Tibial artery (tissue), 4 donors: ENCODE measurements around the gene ELF5.

Source experiments
- DNase-seq, 2 donors: peaks; one replicate each; pipeline ENCODE4 v3.0.0-alpha.2; 2019
- H3K27ac ChIP-seq, 2 donors: fragments of 200-600 bp; sonication (generic) in 1 of 2; 1 replicate in 1 of 2; 2 replicates in 1 of 2; pipeline ENCODE4 v1.5.1; 2018 to 2019; ENCODE audit warnings: mild to moderate bottlenecking in 1 of 2
- H3K27me3 ChIP-seq, 2 donors: fragments of 200-600 bp; sonication (generic) in 1 of 2; one replicate each; pipeline versions ENCODE4 v1.5.1 to v1.6.0; 2016 to 2019
- H3K36me3 ChIP-seq, 3 donors: fragments of 200-600 bp; sonication (generic) in 2 of 3; one replicate each; pipeline ENCODE4 v1.5.1; 2016 to 2019; ENCODE audit warnings: mild to moderate bottlenecking in 2 of 3
- H3K4me1 ChIP-seq, 4 donors: fragments of 200-600 bp; sonication (generic) in 2 of 4; 1 replicate in 3 of 4; 2 replicates in 1 of 4; pipeline ENCODE4 v1.5.1; 2016 to 2019
- H3K4me3 ChIP-seq, 2 donors: fragments of 200-600 bp; sonication (generic) in 1 of 2; 1 replicate in 1 of 2; 2 replicates in 1 of 2; pipeline ENCODE4 v1.5.1; 2018 to 2019; ENCODE audit warnings: mild to moderate bottlenecking in 2 of 2
- H3K9me3 ChIP-seq, 3 donors: fragments of 200-600 bp; sonication (generic) in 1 of 3; one replicate each; pipeline ENCODE4 v1.5.1; 2016 to 2019
- intact Hi-C: fragments of 100-400 bp; cut with DNase I; formaldehyde crosslinking; loops from one replicate; pipeline ENCODE4 v1.15.0; 2023; ENCODE audit warnings: low total_unique reads
- TF ChIP-seq, protein P1 (sequence below), 2 experiments: fragments of 200-600 bp in 1 of 2; fragments of 450-650 bp in 1 of 2; IDR thresholded peaks; one replicate each; pipeline ENCODE4 v1.5.1; 2017 to 2019; ENCODE audit warnings: antibody characterized with exemption in 2 of 2, mild to moderate bottlenecking in 1 of 2, moderate library complexity in 1 of 2

The ELF5 gene

DNA sequence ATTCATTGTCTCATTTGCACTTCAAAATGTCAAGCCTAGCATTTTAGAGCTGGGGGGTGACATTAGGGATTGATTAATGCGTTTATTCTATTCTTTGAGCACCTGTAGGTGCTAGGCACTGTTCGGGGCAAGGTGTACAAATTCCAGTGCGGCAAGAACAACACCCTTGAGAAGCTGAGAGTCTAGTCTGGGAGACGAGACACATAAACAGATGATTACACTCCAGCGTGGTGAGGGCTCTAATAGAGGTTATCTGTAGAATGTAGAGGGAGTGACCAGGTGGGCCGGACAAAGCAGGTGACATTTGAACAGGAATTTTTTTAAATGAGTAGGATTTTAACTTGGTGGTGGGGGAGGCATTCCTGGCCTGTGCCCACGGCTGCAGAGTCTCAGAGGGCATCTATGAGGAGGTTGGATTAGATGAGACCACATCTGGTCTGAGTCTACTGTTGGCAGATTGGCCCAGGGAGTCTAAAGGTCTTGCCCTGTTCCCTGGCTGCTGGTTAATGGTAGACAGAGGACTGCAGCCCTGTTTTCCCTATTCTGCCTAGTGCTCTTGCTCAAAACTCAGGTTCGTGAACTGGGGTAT lies 73.9 kb downstream of the ELF5 start:
- intact Hi-C loops = no loop called here
- DNase-seq = no peak
- peak overlapping the region; percentile 78 to 83 for H3K27ac ChIP-seq

DNA sequence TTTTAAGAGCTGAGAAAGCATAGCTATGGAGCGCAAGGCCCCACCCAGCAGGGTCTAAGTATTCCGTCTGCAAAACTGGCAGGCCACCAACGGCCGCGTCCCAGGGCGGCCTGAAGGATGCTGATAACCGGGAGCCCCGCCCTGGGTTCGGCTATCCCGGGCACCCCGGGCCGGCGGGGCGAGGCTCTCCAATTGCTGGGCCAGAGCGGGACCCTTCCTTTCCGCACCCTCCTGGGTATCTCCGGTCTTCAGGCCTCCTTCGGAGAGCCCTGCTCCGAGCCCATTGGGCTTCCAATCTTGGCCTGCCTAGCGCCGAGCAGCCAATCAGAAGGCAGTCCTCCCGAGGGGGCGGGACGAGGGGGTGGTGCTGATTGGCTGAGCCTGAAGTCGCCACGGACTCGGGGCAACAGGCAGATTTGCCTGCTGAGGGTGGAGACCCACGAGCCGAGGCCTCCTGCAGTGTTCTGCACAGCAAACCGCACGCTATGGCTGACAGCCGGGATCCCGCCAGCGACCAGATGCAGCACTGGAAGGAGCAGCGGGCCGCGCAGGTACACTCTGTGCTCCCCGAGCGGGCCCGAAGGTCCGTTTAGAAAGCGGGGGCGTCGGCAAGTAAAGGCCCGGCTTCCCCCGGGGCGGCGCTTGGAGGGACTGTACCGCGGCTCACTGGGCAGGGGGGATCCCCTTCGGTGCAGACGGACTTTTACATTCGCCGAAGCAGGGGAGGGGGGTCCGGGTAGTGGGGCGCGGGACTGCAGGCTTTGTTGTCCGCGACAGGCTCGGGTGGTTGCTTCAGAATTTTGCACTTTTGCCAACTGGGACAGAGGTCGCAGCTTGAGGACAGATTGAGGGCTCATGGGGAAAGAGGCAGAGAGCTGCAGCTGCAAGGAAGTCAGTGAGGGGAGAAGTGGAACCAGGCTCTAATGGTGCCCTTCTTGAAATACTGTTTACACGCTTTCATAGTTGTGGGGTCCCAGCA lies 74.8 kb downstream of the ELF5 start, which contains the start of gene CAT:
CAT (plus strand) TSS at position 406 of the 979 bp plus-strand sequence; CDS start at position 486, 80 bp downstream.
- H3K4me3 ChIP-seq = peak within 1 kb of the TSS; percentile 68 to 99
- no peaks in the 10 kb centered on the region for H3K27me3 ChIP-seq
- peak; percentile 98 to 99 for DNase-seq
- peaks cover 0 to 18% (median 10%) of the 10 kb centered on the region in 4 donors for H3K4me1 ChIP-seq
- intact Hi-C loops = no loop called here
- H3K27ac ChIP-seq = peak within 1 kb of the TSS; percentile 78 to 83
- H3K36me3 ChIP-seq = no peaks in the 10 kb centered on the region
- TF ChIP-seq, protein P1, sequence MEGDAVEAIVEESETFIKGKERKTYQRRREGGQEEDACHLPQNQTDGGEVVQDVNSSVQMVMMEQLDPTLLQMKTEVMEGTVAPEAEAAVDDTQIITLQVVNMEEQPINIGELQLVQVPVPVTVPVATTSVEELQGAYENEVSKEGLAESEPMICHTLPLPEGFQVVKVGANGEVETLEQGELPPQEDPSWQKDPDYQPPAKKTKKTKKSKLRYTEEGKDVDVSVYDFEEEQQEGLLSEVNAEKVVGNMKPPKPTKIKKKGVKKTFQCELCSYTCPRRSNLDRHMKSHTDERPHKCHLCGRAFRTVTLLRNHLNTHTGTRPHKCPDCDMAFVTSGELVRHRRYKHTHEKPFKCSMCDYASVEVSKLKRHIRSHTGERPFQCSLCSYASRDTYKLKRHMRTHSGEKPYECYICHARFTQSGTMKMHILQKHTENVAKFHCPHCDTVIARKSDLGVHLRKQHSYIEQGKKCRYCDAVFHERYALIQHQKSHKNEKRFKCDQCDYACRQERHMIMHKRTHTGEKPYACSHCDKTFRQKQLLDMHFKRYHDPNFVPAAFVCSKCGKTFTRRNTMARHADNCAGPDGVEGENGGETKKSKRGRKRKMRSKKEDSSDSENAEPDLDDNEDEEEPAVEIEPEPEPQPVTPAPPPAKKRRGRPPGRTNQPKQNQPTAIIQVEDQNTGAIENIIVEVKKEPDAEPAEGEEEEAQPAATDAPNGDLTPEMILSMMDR (IDR thresholded peaks at IDR 0.05) = no peak
- no peaks in the 10 kb centered on the region for H3K9me3 ChIP-seq

More for the DNA sequence above, 73.9 kb downstream of the ELF5 start:
- H3K27me3 ChIP-seq = no peaks in the 10 kb centered on the region
- peaks cover 0 to 18% (median 10%) of the 10 kb centered on the region in 4 donors for H3K4me1 ChIP-seq
- H3K36me3 ChIP-seq = no peaks in the 10 kb centered on the region
- peak overlapping the region; percentile 68 to 99 for H3K4me3 ChIP-seq
- no peaks in the 10 kb centered on the region for H3K9me3 ChIP-seq
- TF ChIP-seq, protein P1 (IDR thresholded peaks at IDR 0.05) = no peak

DNA sequence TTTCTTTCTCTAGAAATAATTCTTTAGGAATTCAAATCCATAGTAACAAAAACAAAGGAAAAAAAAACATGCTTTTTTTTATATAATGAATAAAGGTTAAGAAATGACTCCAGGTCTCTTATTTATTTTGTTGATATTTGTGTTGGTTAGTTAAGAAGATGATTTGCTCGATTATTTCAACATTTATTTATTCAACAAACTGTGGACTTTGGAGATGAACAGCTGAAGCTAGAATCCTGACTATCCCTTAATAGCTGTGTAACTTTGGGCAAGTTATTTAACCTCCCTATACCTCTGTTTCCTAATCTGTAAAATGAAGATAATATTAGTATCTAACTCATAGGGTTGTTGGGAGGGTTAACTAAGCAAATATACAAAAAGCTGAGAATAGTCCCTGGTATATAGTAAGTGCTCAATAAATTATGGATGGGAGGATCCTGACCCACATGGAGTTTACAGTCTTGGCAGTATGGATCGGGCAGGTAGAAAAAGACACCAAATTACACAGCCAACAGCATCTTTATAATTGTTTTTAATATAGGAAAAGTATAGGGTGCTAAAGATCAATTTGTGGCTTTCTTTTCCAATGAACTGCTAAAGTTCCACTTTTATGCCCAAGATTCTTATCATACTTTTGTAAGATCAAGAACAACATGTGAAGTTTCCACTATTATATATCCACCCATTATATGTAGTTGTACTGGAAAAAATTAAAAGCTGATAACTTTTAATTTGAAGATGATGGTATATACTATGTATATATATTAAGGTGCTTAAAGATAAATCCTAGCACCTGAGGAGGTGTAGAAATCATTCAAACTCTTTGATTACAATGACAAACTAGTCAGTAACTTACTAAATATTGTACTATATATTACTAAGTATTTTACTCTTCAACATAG lies 76.1 kb downstream of the ELF5 start:
- Histone ChIP-seq H3K4me3 (peak overlapping the region in 1 of 2 donors; percentile 68), H3K4me1 (peaks cover 0 to 18% (median 10%) of the 10 kb centered on the region in 4 donors), H3K27ac (no peak overlapping the region), H3K9me3 (no peaks in the 10 kb centered on the region), H3K36me3 (no peaks in the 10 kb centered on the region), H3K27me3 (no peaks in the 10 kb centered on the region)
- intact Hi-C loops = no loop called here
- DNase-seq = no peak
- TF ChIP-seq, protein P1 (IDR thresholded peaks at IDR 0.05) = no peak

DNA sequence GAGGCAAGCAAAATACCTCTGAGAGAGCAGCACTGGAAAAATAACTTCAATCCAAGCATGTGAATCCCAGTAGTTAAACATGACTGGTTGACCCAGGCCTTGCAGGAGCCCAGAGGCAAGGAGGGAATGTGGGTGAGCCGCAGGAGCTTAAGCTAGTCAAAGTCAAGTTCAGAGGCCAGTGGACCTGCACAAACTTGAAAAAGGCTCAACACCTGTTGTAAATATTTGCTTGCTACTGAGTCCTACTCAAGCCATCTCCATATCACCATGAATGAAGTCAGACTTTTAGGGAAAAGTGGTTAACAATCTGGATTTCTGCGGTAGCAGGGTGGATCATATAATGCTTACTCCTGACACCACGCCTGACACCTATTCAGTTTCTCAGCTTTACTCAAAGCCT lies 79.7 kb downstream of the ELF5 start:
- no peak overlapping the region for H3K4me3 ChIP-seq
- H3K9me3 ChIP-seq = no peaks in the 10 kb centered on the region
- no peaks in the 10 kb centered on the region for H3K27me3 ChIP-seq
- TF ChIP-seq, protein P1 (IDR thresholded peaks at IDR 0.05) = no peak
- intact Hi-C loops = no loop called here
- no peak overlapping the region for H3K27ac ChIP-seq
- H3K36me3 ChIP-seq = no peaks in the 10 kb centered on the region
- peaks cover 0 to 2% (median 0%) of the 10 kb centered on the region in 4 donors for H3K4me1 ChIP-seq
- DNase-seq = no peak

DNA sequence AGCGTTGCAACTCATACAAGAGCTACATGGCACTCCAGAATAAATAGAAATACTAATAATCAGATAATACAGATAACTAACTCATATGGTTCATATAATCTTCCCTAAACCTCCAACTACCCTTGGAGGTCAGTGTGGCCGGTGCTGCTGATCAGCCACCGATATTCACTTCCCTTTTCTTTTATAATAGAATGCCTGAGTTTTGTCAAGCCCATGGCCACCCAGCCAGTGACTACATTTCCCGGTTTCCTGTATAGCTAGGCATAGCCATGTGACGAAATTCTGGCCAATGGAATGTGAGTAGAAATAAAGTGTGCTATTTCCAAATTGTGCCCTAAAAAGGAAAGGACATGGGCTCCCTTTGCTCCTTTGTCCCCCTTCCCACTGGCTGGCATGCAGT lies 80.8 kb downstream of the ELF5 start:
- no peak overlapping the region for H3K27ac ChIP-seq
- H3K4me3 ChIP-seq = no peak overlapping the region
- peaks cover 0 to under 1% (median 0%) of the 10 kb centered on the region in 4 donors for H3K4me1 ChIP-seq
- H3K9me3 ChIP-seq = no peaks in the 10 kb centered on the region
- intact Hi-C loops = no loop called here
- H3K36me3 ChIP-seq = no peaks in the 10 kb centered on the region
- TF ChIP-seq, protein P1 (IDR thresholded peaks at IDR 0.05) = no peak
- DNase-seq = peak in 1 of 2 donors; percentile 24
- no peaks in the 10 kb centered on the region for H3K27me3 ChIP-seq
